B cell (primary cell): ENCODE measurements around the gene BEST1. TPM values are rescaled to one million over a fixed set of nuclear protein-coding genes. Genes with fewer than 3 reads are reported as not detected.

Source experiments
- ATAC-seq: fragments of 200-7000 bp; cut with Tn5 transposase; one replicate; pipeline ENCODE4 v1.10.0; 2021; ENCODE audit warnings: low read depth, mild to moderate bottlenecking, moderate number of reproducible peaks, moderate library complexity
- CTCF ChIA-PET: fragments of 350-600 bp; sonication (Branson Sonifier 250); formaldehyde crosslinking; loops from one replicate; lab custom pipeline; 2021; ENCODE audit warnings: antibody characterized with exemption, inconsistent platforms; lab: Charles Lee
- POLR2A ChIA-PET: fragments of 350-600 bp; sonication (Branson Sonifier 250); formaldehyde crosslinking; loops from one replicate; lab custom pipeline; 2021; ENCODE audit warnings: antibody characterized with exemption; lab: Charles Lee
- DNase-seq: peaks from one replicate; pipeline ENCODE4 v3.0.0; 2013
- H2AFZ ChIP-seq: 2 replicates; pipeline ENCODE4 v1.6.1; 2012; ENCODE audit warnings: mild to moderate bottlenecking, low read depth, low read length; ENCODE audit not compliant: insufficient read depth, poor library complexity, severe bottlenecking
- H3K27ac ChIP-seq, 2 donors: 1 replicate in 1 of 2; 2 replicates in 1 of 2; pipeline ENCODE4 v1.5.1; 2012 to 2013; ENCODE audit warnings: low read length in 2 of 2, mild to moderate bottlenecking in 2 of 2, moderate library complexity in 1 of 2
- H3K27me3 ChIP-seq, 4 experiments: fragments of 200-600 bp in 1 of 4; sonication (generic) in 1 of 4; replicated peaks in 1 of 4; 1 replicate in 2 of 4; 2 replicates in 2 of 4; pipeline versions ENCODE4 v1.6.1 to v1.7.0; 2013 to 2016; ENCODE audit warnings: low read length in 3 of 4, mild to moderate bottlenecking in 2 of 4, mixed read lengths in 1 of 4, moderate library complexity in 1 of 4; ENCODE audit not compliant: insufficient read depth in 4 of 4, control insufficient read depth in 3 of 4; ENCODE audit errors: control extremely low read depth in 1 of 4
- H3K36me3 ChIP-seq, 2 experiments: replicated peaks in 1 of 2; 1 replicate in 1 of 2; 2 replicates in 1 of 2; pipeline versions ENCODE4 v1.6.1 to v1.7.1; 2013; ENCODE audit warnings: low read length in 1 of 2; ENCODE audit not compliant: insufficient read depth in 2 of 2, control insufficient read depth in 1 of 2; ENCODE audit errors: control extremely low read depth in 1 of 2, extremely low read depth in 1 of 2
- H3K4me1 ChIP-seq, 2 donors: fragments of 200-600 bp in 1 of 2; sonication (generic) in 1 of 2; 1 replicate in 1 of 2; 2 replicates in 1 of 2; pipeline versions ENCODE4 v1.5.1 to v1.6.1; 2013 to 2017; ENCODE audit warnings: low read length in 2 of 2; ENCODE audit not compliant: control insufficient read depth in 2 of 2, insufficient read depth in 2 of 2
- H3K4me2 ChIP-seq: replicated peaks from 2 replicates; pipeline ENCODE3; 2012; ENCODE audit warnings: mild to moderate bottlenecking, low read depth, low read length; ENCODE audit not compliant: poor library complexity, severe bottlenecking
- H3K4me3 ChIP-seq, 5 experiments: fragments of 200-600 bp in 1 of 5; sonication (generic) in 1 of 5; 1 replicate in 3 of 5; 2 replicates in 2 of 5; pipeline versions ENCODE4 v1.5.1 to v1.7.0; 2011 to 2016; ENCODE audit warnings: low read length in 4 of 5, mild to moderate bottlenecking in 4 of 5, low read depth in 2 of 5, control low read depth in 1 of 5, moderate library complexity in 1 of 5; ENCODE audit not compliant: insufficient read depth in 1 of 5; ENCODE audit errors: control extremely low read depth in 1 of 5, extremely low read depth in 1 of 5
- H3K79me2 ChIP-seq: fragments of 200-600 bp; sonication (generic); one replicate; pipeline ENCODE4 v1.6.0; 2016; ENCODE audit warnings: low read length; ENCODE audit not compliant: control insufficient read depth, insufficient read depth
- H3K9ac ChIP-seq: fragments of 200-600 bp; sonication (generic); 2 replicates; pipeline ENCODE4 v1.6.1; 2017; ENCODE audit warnings: mild to moderate bottlenecking, low read length, moderate library complexity
- H3K9me3 ChIP-seq, 3 donors: one replicate each; pipeline versions ENCODE4 v1.6.1 to v1.7.1; 2013; ENCODE audit warnings: low read length in 2 of 3; ENCODE audit not compliant: control insufficient read depth in 2 of 3, insufficient read depth in 1 of 3; ENCODE audit errors: control extremely low read depth in 1 of 3
- H4K20me1 ChIP-seq: 2 replicates; pipeline ENCODE4 v1.6.0; 2012; ENCODE audit warnings: mild to moderate bottlenecking, low read length; ENCODE audit not compliant: insufficient read depth, control insufficient read depth, poor library complexity, severe bottlenecking
- H3K27ac Mint-ChIP-seq: one replicate; pipeline ENCODE4 v1.8.0; 2021; ENCODE audit warnings: mixed read lengths
- H3K27me3 Mint-ChIP-seq: one replicate; pipeline ENCODE4 v1.8.0; 2021; ENCODE audit warnings: mixed read lengths
- H3K4me1 Mint-ChIP-seq: one replicate; pipeline ENCODE4 v1.8.0; 2021; ENCODE audit warnings: mixed read lengths
- H3K4me3 Mint-ChIP-seq: one replicate; pipeline ENCODE4 v1.8.0; 2021; ENCODE audit warnings: mixed read lengths
- H3K9me3 Mint-ChIP-seq: one replicate; pipeline ENCODE4 v1.8.0; 2022; ENCODE audit warnings: mixed read lengths; ENCODE audit not compliant: insufficient read depth
- CTCF ChIP-seq: fragments of 200-600 bp; IDR thresholded peaks from one replicate; pipeline ENCODE4 v1.8.0; 2022; ENCODE audit warnings: antibody characterized with exemption, mild to moderate bottlenecking
- EZH2 ChIP-seq: IDR thresholded peaks from 2 replicates; pipeline ENCODE4 v1.6.1; 2012; ENCODE audit warnings: borderline replicate concordance, low read depth, mild to moderate bottlenecking, moderate library complexity, low read length; ENCODE audit not compliant: insufficient read depth, poor library complexity, severe bottlenecking
- WGBS: methylation state at CpG from one replicate; pipeline ENCODE4 v1.1.5; 2013; ENCODE audit warnings: missing lambda C conversion rate; ENCODE audit not compliant: insufficient coverage; 5-methylcytosine and 5-hydroxymethylcytosine counted together
- intact Hi-C: fragments of 100-400 bp; cut with micrococcal nuclease; formaldehyde crosslinking; loops from one replicate; pipeline ENCODE4 v1.10.0; 2022
- polyA plus RNA-seq: library from polyadenylated mRNA; depleted of rRNA; stranded (reverse); fragments of >200 nt; gene quantifications from 2 replicates; pipeline ENCODE4 v1.2.3, GENCODE V29; 2012
- total RNA-seq, 2 donors: library from RNA; stranded (reverse); fragments of 120-200 nt in 1 of 2; gene quantifications; 1 replicate in 1 of 2; 2 replicates in 1 of 2; pipeline versions ENCODE4 v1.2.3 to v1.2.4, GENCODE V29; 2013 to 2022

The BEST1 gene
- total and polyA plus RNA-seq, 2 donors (not counting 1 experiment from before 2014, with no cell fraction given) = 0.07 to 0.99 TPM

- peaks cover 41% of the 10 kb centered on the region for H3K27me3 Mint-ChIP-seq
- no peak overlapping the region for H3K4me2 ChIP-seq
- H3K4me3 Mint-ChIP-seq = no peak overlapping the region
- no peak overlapping the region for H3K27ac ChIP-seq
- no peaks in the 10 kb centered on the region for H3K79me2 ChIP-seq
- WGBS = 85% methylated on average over 5 of the region's 8 CpGs
- H2AFZ ChIP-seq = no peak overlapping the region
- no peak overlapping the region for H3K27ac Mint-ChIP-seq
- ATAC-seq (no peak), DNase-seq (no peak)
- no peaks in the 10 kb centered on the region for H3K9me3 ChIP-seq
- peaks cover 0 to 35% (median 19%) of the 10 kb centered on the region in 4 experiments for H3K27me3 ChIP-seq
- peaks cover 12% of the 10 kb centered on the region for H3K4me1 Mint-ChIP-seq
- ChIA-PET POLR2A (no interaction called here), CTCF (interaction anchor here (1.6 kb wide), 1 partner anchor 15 kb away, joined by 5 read pairs; no protein-coding TSS in a partner anchor)
- peaks cover 8 to 11% of the 10 kb centered on the region in 2 donors for H3K4me1 ChIP-seq
- TF ChIP-seq EZH2 (no peak), CTCF (no peak)
- no peaks in the 10 kb centered on the region for H3K9me3 Mint-ChIP-seq
- no peaks in the 10 kb centered on the region for H3K36me3 ChIP-seq
- intact Hi-C loops = no loop called here
- no peak overlapping the region for H3K9ac ChIP-seq
- H3K4me3 ChIP-seq = no peak overlapping the region
- H4K20me1 ChIP-seq = no peaks in the 10 kb centered on the region
These were observed 36.3 kb upstream of the BEST1 start for GRCh38 chr11:61913699-61914395.

- Histone ChIP-seq H3K27ac (no peak overlapping the region), H3K4me2 (no peak overlapping the region), H3K4me1 (peaks cover 8 to 11% of the 10 kb centered on the region in 2 donors), H3K79me2 (no peaks in the 10 kb centered on the region), H3K9ac (no peak overlapping the region), H3K4me3 (no peak overlapping the region), H3K36me3 (no peaks in the 10 kb centered on the region), H3K9me3 (no peaks in the 10 kb centered on the region), H4K20me1 (no peaks in the 10 kb centered on the region), H3K27me3 (peaks cover 0 to 41% (median 20%) of the 10 kb centered on the region in 4 experiments), H2AFZ (no peak overlapping the region)
- DNase-seq (no peak), ATAC-seq (no peak)
- Mint-ChIP-seq H3K9me3 (no peaks in the 10 kb centered on the region), H3K27me3 (peaks cover 47% of the 10 kb centered on the region), H3K4me1 (peaks cover 12% of the 10 kb centered on the region), H3K4me3 (no peak overlapping the region), H3K27ac (no peak overlapping the region)
- 93% methylated on average over 6 of the region's 7 CpGs for WGBS
- POLR2A ChIA-PET = interaction anchor here (0.6 kb wide), 1 partner anchor 44 kb away, joined by 3 read pairs; no protein-coding TSS in a partner anchor
- intact Hi-C loops = no loop called here
- CTCF ChIA-PET = interaction anchor here (1.6 kb wide), 1 partner anchor 16 kb away, joined by 5 read pairs; no protein-coding TSS in a partner anchor
- TF ChIP-seq EZH2 = no peak
- TF ChIP-seq CTCF = no peak
These were observed 35.5 kb upstream of the BEST1 start for GRCh38 chr11:61914471-61915171.
